ENCODE results near the gene OSCAR.

The OSCAR gene

GRCh38 chr19:54081032-54081431, 19.6 kb downstream of the OSCAR start, which contains the start of gene TARM1:
TSS of gene TARM1 (minus strand) at chr19:54081365. CDS start at chr19:54081340, 25 bp downstream.
- no peak for DNase-seq

GRCh38 chr19:54077334-54077733, 23.3 kb downstream of the OSCAR start:
- DNase-seq: no peak

GRCh38 chr19:54074851-54075250, 25.8 kb downstream of the OSCAR start:
- DNase-seq: no peak

GRCh38 chr19:54073829-54074228, 26.8 kb downstream of the OSCAR start:
- DNase-seq: no peak

- DNase-seq: no peak
These were observed 31.1 kb downstream of the OSCAR start for GRCh38 chr19:54069470-54069869.

- DNase-seq: no peak
These were observed 37.1 kb downstream of the OSCAR start, which contains the start of gene VSTM1 for GRCh38 chr19:54063350-54064116. TSS of gene VSTM1 (minus strand) at chr19:54063897. CDS start at chr19:54063777, 120 bp downstream.

- no peak for DNase-seq
These were observed 38.0 kb downstream of the OSCAR start for GRCh38 chr19:54062643-54063042.

GRCh38 chr19:54047616-54048015, 53.0 kb downstream of the OSCAR start:
- DNase-seq: no peak

GRCh38 chr19:54045771-54046170, 54.8 kb downstream of the OSCAR start:
- no peak for DNase-seq
